ENCODE data around the gene STAT3. TPM values are rescaled to one million over a fixed set of nuclear protein-coding genes. Genes with fewer than 3 reads are reported as not detected.
"Not testable (repeated sequence)": the region's sequence is repeated elsewhere in the genome, so short reads cannot be mapped to it uniquely, and the experiment has no call there.

The STAT3 gene
- total RNA-seq, 1 donor from 2014 or later = 270 TPM

DNA sequence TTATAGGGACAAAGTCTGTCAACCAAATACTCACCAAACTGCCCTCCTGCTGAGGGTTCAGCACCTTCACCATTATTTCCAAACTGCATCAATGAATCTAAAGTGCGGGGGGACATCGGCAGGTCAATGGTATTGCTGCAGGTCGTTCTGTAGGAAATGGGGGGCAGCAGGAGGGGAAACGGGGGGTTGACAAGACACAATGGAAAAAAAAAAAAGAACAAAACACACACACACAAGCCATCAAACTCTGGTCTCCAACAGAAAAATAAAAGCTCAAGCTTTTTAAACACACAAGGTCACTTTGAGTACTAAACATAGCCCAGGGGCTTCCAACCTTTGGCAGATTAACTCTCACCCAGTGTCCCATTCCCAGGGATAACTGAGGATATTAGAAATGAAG lies 71.5 kb downstream of the STAT3 start:
- no peak for DNase-seq (ENCODE audit: low read depth)

DNA sequence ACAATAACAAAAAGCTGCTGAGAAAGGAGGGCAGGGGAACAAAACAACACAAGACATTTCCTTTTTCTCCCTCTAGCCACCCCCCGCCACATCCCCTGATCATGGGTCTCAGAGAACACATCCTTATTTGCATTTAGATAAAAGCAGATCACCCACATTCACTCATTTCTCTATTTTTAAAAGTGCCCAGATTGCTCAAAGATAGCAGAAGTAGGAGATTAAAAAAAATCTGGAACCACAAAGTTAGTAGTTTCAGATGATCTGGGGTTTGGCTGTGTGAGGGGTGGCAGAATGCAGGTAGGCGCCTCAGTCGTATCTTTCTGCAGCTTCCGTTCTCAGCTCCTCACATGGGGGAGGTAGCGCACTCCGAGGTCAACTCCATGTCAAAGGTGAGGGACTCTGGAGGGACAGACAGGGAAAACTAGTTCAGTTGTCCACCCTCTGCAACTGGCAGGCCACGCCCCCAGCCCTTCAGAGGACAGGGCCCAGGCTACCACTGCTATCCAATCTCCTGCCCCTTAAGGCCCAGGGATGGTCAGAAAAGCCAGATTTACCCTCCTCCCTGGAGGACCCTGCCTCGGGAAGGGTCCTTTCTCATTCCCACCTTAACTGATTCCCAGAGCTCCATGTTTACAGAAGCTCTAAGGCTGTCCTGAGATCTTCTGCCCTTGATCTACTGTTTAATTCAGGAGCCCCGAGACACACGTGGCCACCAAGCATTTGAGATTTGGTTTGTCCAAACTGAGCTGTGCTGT lies 72.7 kb downstream of the STAT3 start:
- DNase-seq (ENCODE audit: low read depth) = no peak

DNA sequence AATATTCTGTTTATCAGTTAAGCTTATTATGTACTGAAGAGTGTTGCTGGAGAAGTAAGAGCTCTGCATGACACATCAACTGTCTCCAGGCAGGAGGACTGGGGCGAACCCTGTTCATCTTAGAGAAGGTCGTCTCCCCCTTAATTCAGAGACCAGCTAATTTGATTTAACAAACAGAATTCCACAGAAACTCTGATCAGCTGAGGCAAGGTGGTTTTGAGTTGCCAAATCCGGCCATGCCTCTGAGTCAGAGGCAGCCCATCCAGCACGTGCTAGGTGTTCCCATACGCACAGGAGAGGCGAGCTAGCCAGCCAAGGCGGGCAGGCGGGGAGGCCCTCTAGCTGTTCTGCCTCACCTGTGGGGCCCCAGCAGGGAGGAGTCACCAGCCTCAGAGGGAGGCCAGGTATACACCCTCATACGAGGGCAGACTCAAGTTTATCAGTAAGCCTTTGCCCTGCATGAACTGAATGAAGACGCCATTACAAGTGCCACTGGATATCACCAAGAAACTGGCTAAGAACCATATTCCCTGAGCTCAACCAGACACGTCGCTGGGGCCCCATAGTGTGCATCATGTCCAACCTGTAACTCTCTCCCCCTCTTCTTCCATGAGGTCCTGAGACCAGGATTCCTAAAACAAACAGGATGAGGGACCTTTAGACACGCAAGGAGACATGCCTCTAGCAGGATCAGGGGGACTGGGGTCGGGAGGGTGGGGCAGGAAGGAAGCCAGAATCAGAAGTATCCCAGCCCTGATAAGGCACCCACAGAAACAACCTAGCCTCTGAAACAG lies 74.3 kb downstream of the STAT3 start:
- peak; percentile 40 for DNase-seq (ENCODE audit: low read depth)

DNA sequence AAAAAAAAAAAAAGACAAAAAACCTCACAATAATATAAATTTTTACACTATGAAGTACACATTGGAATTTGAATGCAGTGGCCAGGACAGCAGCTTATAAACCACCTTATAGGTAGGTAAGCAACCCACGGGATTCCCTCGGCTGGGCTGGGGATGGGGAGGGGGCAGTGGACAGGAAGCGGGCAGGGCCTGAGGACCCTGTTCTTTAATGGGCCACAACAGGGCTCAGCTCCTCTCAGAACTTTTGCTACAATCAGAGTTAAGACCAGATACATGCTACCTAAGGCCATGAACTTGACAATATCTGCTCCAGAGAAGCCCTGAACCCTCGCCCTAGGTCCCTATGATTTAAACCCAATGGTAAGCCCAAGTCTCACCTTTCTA lies 74.9 kb downstream of the STAT3 start:
- DNase-seq (ENCODE audit: low read depth) = no peak

DNA sequence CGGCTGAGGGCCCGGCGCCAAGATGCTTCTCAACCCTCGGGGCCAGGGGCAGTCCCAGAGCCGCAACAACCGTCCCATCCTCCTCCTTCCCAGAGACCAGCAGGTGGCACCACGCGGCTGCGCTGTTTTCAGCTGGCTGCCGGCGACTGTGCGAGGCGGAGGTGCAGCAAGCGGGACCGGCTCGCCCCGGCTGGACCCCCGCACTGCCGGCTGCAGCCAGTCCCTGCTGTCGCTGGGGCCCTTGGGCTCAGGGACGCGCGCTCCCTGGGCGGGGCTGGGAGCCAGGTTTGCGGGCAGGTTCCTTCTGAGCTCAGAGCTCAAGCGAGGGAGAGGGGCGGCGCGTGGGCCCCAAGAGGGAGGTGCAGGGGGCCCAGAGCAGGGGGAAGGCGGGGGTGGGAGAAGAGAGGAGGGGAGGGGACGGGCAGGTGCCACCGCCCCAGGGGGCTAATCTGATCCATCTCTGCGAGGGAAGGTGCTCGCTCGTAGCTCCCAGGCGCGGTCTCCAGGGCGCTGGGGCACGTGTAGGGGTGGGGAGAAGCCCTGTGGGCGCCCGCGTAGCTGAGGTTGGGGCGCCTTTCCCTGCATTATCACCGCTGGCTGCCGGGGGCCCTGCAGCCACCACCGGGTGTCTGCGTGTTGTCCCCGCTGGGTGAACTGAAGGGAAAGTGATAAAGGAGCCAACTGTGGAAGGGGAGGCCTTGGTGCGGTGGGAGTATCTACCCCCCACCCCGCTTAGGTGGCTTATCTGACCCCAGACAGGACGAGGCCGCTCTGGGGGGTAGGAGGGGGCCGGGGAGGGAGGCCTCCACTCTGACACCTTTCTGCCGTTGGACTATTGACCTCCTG lies 75.7 kb downstream of the STAT3 start:
- DNase-seq (ENCODE audit: low read depth) = peak; percentile 73

DNA sequence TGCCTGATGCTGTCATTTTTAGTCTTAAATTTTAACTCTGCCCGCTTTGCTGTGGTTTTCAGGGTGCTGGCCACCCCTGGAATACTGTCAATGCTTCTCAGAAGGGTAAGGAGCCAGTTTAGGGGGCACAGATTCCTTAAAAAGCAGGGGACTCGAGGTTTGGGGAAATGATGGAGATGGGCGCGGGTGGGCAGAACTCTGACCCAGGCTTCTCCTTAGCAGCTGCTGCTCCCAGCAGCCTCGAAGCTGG lies 76.3 kb downstream of the STAT3 start:
- no peak for DNase-seq (ENCODE audit: low read depth)

DNA sequence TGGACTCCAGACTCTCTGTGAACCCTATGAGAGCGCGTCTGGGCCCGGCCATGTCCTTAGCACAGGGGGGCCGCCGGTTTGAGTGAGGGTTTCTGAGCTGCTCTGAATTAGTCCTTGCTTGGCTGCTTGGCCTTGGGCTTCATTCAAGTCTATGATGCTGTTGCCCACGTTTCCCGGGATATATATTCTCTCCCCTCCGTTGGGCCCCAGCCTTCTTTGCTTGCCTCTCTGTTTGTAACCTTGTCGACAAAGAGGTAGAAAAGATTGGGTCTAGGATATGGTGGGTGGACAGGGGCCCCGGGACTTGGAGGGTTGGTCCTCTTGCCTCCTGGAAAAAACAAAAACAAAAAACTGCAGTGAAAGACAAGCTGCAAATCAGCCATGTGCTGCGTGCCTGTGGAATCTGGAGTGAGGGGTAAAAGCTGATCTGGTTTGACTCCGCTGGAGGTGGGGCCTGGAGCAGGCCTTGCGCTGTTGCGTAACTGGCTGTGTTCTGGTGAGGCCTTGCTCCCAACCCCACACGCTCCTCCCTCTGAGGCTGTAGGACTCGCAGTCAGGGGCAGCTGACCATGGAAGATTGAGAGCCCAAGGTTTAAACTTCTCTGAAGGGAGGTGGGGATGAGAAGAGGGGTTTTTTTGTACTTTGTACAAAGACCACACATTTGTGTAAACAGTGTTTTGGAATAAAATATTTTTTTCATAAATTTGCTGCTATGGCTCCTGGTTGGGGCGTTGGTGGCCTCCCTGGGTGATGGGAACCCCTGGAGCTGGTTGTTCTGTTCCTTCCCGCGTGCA lies 76.8 kb downstream of the STAT3 start:
- DNase-seq (ENCODE audit: low read depth) = peak; percentile 92

DNA sequence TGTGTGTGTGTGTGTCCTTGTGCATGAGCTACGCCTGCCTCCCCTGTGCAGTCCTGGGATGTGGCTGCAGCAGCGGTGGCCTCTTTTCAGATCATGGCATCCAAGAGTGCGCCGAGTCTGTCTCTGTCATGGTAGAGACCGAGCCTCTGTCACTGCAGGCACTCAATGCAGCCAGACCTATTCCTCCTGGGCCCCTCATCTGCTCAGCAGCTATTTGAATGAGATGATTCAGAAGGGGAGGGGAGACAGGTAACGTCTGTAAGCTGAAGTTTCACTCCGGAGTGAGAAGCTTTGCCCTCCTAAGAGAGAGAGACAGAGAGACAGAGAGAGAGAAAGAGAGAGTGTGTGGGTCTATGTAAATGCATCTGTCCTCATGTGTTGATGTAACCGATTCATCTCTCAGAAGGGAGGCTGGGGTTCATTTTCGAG lies 77.4 kb downstream of the STAT3 start:
- DNase-seq (ENCODE audit: low read depth) = no peak

DNA sequence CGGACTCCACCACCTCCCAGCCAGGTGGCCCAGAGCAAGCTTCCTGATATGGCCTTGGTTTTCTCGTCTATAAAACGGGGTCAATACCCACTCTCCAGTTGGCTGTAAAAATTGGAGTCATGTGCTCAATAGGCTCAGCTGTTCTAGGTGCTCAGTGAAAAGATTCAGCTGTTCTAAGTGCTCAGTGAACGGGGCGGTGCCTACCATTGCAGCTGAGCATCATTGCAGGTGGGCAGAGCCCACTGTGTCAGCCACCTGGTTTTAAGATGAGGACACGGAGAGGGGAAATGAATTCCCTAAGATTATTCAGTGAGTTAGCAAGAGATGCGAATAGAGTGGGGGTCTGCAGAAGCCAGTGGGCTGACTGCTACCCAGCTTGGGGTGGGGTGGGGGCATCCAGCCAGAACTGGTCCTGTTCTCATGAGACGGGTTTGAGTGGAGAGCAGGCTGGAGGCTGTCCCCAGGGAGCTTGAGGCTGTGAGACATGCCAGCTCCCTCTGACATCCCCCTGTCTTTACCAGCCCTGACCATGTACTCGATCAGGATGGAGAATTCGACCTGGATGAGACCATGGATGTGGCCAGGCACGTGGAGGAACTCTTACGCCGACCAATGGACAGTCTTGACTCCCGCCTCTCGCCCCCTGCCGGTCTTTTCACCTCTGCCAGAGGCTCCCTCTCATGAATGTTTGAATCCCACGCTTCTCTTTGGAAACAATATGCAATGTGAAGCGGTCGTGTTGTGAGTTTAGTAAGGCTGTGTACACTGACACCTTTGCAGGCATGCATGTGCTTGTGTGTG lies 78.1 kb downstream of the STAT3 start:
- no peak for DNase-seq (ENCODE audit: low read depth)

DNA sequence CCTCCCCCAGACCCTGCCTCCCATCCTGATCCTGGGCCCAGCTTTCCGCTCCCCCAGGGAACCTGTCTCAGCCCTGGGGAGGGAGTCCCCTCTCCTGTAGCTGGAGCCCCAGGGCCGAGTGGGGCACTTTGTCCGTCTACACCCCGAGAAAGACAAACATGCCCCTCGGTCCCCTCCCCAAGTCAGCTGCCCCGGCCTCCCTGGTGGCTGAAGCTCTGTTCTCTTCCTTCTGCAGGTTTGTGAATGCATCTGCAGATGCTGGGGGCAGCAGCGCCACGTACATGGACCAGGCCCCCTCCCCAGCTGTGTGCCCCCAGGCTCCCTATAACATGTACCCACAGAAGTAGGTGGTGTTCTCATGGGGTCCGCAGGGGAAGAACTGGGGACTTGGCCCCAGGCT lies 79.1 kb downstream of the STAT3 start:
- DNase-seq (ENCODE audit: low read depth) = no peak

DNA sequence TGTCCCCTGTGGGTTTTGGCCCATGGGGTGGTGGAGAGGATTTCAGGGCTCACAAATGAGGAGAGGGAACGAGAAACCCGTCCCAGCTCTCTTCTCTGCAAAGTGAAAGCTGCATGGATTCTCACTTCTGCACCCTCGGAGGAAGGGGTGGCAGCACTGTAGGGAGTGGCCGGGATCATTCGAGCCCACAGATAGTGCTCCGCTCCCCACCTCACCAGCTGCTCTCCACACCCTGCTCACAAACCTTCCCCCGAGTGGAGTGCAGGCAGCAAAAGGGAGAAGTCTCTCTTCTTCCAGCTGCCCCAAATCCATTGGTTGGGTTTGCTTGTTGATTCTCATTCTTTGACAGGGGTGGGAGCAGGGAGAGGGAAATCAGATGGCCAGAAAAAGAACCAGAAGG lies 79.8 kb downstream of the STAT3 start:
- no peak for DNase-seq (ENCODE audit: low read depth)

DNA sequence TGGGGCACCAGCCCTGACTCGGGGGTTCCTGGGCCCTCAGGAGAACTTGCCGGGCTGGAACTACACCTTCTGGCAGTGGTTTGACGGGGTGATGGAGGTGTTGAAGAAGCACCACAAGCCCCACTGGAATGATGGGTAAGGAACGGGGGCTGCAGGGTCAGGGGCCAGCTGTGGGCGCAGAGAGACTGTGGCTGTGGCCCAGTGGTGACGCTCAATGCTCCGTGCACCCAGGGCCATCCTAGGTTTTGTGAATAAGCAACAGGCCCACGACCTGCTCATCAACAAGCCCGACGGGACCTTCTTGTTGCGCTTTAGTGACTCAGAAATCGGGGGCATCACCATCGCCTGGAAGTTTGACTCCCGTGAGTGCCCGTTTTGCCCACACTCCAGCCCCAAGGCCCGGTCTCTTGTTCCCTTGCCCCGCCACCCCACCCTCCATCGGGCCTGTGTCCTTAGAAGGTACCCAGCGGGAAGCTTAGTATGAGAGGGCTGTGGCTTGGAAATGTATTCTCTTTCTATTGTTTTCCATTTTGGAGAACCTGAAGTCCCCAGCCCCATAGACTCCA lies 80.8 kb downstream of the STAT3 start:
- no peak for DNase-seq (ENCODE audit: low read depth)

DNA sequence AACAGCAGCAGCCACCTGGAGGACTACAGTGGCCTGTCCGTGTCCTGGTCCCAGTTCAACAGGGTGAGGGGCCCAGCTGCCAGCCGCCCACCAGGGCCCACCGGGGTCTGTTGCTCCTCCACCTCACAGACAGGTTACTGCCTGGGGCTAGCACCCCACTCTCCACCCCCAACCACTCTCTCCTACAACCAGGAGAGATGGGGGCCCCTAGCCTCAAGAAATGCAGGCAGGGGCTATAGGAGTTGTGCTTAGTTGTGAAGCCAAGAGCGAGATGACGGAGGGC lies 81.9 kb downstream of the STAT3 start:
- no peak for DNase-seq (ENCODE audit: low read depth)

DNA sequence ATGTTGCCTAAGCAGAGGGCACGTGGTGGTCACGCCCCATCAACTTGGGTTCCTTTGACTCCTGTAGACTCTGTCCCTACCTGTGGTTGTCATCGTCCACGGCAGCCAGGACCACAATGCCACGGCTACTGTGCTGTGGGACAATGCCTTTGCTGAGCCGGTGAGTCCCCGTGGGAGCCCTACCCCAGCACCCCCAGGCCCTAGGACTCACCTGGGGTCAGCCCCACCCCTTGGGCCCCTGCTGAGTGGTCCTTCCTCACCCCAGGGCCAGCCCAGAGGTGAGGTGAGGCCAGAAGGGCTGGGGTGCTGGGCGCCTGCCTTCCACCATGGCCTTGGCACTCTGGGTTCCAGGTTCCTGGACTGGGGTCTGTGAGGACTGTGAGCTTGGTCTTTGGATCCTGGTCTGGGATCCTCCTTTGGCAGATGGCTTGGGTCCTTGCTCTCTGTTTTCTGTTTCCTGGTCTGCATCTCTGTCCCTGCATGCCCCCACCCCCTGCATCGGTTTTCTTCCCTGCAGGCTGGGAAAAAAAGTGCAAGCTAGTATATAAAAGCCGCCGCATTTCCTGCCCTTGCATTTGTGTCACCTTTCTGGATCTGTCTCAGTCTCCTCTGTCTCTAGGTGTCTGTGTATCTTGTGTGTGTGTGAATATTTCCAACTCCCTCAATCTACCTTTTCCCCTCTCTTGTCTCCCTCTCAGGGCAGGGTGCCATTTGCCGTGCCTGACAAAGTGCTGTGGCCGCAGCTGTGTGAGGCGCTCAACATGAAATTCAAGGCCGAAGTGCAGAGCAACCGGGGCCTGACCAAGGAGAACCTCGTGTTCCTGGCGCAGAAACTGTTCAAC lies 82.5 kb downstream of the STAT3 start:
- no peak for DNase-seq (ENCODE audit: low read depth)

DNA sequence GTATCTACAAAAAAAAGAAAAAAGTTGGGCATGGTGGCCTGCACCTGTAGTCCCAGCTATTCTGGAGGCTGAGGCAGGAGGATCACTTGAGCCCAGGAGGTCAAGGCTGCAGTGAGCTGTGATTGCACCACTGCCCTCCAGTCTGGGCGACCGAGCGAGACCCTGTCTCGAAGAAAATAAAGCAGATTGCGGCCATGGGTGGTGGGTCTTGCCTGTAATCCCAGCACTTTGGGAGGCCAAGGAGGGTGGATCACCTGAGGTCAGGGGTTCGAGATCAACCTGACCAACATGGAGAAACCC lies 83.3 kb downstream of the STAT3 start:
- DNase-seq (ENCODE audit: low read depth) = not testable (repeated sequence)

DNA sequence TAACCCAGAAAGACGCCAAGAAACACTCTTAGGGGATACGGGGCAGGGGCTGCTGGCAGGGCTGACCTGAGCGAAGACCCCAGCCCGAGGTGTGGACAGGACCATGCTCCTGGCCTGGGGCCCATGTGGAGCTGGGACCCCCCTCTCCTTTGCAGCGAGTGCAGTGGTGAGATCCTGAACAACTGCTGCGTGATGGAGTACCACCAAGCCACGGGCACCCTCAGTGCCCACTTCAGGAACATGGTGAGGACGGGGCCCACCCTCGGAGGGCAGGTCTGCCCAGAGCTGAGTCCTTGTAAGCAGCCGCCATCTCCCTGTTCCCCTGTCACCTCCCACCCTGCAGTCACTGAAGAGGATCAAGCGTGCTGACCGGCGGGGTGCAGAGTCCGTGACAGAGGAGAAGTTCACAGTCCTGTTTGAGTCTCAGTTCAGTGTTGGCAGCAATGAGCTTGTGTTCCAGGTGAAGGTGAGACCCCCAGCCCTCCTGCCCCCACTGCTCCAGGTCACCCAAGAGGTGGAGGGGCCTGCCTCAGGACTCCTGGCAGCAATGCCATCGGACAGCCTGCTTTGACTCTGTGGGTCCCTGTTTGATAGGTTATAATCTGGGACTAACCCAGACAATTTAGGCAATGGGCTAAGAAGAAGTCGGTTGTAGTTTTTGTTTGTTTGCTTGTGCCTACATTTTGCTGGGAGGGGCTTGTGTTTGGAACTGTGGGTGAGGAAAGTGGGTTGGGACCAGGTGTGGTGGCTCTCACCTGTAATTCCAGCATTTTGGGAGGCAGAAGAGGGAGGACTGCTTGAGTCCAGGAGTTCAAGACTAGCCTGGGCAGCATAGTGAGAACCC lies 83.8 kb downstream of the STAT3 start:
- DNase-seq (ENCODE audit: low read depth) = no peak

DNA sequence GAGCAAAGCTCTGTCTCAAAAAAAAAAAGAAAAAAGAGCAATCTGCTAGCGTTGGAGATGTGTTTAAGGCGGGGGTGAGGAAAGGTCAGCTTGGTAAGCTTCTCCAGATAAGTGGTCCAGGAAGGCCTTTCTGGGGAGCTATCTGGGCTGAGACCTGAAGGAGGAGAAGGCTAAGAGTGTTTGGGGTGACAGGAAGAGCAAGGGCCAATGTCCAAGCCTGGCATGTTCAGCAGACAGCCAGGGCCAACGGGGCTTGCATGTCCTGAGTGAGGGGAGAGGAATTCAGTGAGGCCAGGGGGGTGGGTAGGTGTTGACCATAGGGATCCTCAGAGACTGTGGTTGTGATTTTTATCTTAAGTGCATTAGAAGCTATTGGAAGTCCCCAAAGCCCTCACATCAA lies 84.5 kb downstream of the STAT3 start:
- DNase-seq (ENCODE audit: low read depth) = no peak

DNA sequence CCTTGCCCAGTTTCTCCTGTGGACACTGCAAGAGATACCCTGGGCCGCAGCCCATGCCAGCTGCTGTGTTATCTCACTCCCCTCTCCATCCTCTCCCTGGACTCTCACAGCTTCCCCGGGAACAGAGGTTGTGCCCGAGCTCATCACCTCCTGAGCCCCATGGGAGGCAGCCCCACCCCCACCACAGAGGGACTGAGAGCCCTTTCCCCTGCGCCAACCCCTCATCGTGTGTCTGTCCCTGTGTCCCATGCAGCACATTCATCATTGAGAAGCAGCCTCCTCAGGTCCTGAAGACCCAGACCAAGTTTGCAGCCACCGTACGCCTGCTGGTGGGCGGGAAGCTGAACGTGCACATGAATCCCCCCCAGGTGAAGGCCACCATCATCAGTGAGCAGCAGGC lies 87.2 kb downstream of the STAT3 start:
- no peak for DNase-seq (ENCODE audit: low read depth)

DNA sequence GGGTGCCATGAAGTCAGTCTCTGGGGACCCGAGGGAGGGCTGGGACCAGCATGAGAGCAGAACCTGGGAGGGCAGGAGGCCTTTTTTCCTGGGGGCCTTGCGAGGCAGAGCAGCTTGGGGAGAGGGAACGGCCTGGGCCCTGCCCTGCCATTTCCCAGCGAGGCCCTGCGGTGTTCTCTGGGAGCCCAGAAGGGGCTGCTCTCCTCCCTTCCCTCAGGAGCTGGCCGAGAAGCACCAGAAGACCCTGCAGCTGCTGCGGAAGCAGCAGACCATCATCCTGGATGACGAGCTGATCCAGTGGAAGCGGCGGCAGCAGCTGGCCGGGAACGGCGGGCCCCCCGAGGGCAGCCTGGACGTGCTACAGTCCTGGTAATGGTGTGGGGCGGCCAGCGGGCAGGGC lies 88.3 kb downstream of the STAT3 start:
- DNase-seq (ENCODE audit: low read depth) = not testable (repeated sequence)
